ENCODE results near the gene RAP1GAP. TPM values are rescaled to one million over a fixed set of nuclear protein-coding genes. Genes with fewer than 3 reads are reported as not detected.
"Not testable (repeated sequence)": the region's sequence is repeated elsewhere in the genome, so short reads cannot be mapped to it uniquely, and the experiment has no call there.

RAP1GAP gene
- total RNA-seq, 2 experiments from 2014 or later: 0.66 to 1.3 TPM

DNA sequence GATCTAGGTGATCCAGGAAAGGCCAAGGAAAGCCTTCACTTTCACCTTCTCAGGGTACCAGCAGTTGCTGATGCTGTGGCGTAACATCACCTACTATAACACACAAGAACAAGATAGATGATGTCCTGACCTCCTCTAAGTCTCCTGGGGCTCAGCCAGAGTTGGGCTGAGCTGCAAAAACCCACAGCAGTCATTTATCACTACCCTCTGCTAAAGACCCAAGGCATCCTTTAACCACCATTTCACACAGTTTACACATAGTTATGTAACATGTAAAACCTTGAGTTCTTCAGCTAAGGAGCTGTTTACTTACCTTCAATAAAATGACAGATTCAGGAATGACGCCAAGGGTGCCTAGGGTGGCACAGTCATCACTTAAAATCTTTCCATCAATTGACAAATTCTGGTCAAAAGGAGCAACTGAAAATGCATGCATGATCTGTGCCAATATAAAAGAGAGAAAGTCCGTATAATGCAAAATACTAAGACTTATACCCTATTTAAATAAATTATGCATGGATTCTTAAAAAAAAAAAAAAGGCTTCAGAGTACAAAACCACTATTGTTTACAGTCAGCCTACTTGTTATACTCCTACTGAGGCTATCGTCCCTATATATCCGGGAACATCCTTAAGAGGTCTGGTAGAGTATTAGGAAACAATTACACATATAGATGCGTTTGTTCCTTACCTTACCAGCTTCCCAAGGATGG is 20.7 kb upstream of the RAP1GAP start:
- no peak for DNase-seq
- Mint-ChIP-seq H3K4me1 (no peaks in the 10 kb centered on the region), H3K36me3 (peaks cover 34% of the 10 kb centered on the region), H3K27me3 (no peaks in the 10 kb centered on the region), H3K27ac (no peak overlapping the region), H3K9me3 (no peaks in the 10 kb centered on the region), H3K4me3 (no peak overlapping the region)

GRCh38 chr1:21687081-21687529 is 17.9 kb upstream of the RAP1GAP start:
- Mint-ChIP-seq H3K27ac (no peak overlapping the region), H3K36me3 (peaks cover 39% of the 10 kb centered on the region), H3K27me3 (no peaks in the 10 kb centered on the region), H3K4me1 (no peaks in the 10 kb centered on the region), H3K9me3 (no peaks in the 10 kb centered on the region), H3K4me3 (no peak overlapping the region)
- DNase-seq: no peak

DNA sequence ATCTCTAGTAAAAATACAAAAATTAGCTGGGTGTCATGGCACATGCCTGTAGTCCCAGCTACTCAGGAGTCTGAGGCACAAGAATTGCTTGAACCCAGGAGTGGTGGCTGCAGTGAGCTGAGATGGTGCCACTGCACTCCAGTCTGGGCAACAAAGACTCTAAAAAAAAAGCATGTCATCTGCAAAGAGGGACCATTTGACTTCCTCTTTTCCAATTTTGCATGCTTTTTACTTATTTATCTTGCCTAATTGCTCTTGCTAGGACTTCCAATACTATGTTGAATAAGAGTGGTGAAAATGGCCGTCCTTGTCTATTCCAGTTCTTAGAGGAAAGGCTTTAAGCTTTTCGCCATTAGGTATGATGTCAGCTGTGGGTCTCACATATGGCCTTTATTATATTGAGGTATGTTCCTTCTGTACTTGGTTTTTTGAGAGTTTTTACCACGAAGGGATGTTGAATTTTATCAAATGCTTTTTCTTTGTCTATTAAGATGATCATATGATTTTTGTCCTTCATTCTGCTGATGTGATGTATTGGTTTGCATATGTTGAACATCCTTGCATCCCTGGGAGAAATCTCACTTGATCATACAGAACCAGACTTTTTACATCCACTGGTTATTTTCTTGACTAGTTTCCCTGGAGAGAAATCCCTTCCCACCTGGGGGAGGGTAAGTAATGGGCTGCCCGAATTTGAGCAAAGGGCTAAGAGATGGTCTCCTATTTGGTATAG is 17.0 kb upstream of the RAP1GAP start:
- H3K36me3 Mint-ChIP-seq: peaks cover 43% of the 10 kb centered on the region
- no peak for DNase-seq
- no peaks in the 10 kb centered on the region for H3K27me3 Mint-ChIP-seq
- no peak overlapping the region for H3K27ac Mint-ChIP-seq
- no peaks in the 10 kb centered on the region for H3K4me1 Mint-ChIP-seq
- H3K4me3 Mint-ChIP-seq: no peak overlapping the region
- H3K9me3 Mint-ChIP-seq: no peaks in the 10 kb centered on the region

DNA sequence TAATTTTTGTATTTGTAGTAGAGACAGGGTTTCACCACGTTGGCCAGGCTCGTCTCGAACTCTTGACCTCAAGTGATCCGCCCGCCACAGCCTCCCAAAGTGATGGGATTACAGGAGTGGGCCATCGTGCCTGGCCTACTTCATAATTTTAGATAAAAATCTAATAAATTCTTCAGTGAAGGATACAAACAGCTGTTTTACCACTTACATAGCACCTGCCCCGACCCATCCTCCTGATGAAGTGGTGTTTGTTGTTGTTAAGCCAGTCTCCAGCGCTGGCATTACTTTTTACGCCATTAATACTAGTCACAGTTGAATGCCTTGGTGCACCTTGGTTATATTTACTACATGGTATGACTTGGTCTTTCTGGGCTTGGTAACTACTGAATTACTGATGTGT is 12.3 kb upstream of the RAP1GAP start:
- no peaks in the 10 kb centered on the region for H3K27me3 Mint-ChIP-seq
- H3K4me3 Mint-ChIP-seq: no peak overlapping the region
- H3K27ac Mint-ChIP-seq: no peak overlapping the region
- H3K9me3 Mint-ChIP-seq: no peaks in the 10 kb centered on the region
- H3K36me3 Mint-ChIP-seq: peaks cover 23% of the 10 kb centered on the region
- H3K4me1 Mint-ChIP-seq: no peaks in the 10 kb centered on the region
- no peak for DNase-seq

- H3K9me3 Mint-ChIP-seq: no peaks in the 10 kb centered on the region
- no peaks in the 10 kb centered on the region for H3K4me1 Mint-ChIP-seq
- H3K36me3 Mint-ChIP-seq: peaks cover 19% of the 10 kb centered on the region
- H3K4me3 Mint-ChIP-seq: no peak overlapping the region
- DNase-seq: no peak
- H3K27me3 Mint-ChIP-seq: no peaks in the 10 kb centered on the region
- H3K27ac Mint-ChIP-seq: no peak overlapping the region
Observed at GRCh38 chr1:21680918-21681317, 11.8 kb upstream of the RAP1GAP start.

GRCh38 chr1:21680381-21680780 is 11.2 kb upstream of the RAP1GAP start:
- no peaks in the 10 kb centered on the region for H3K4me1 Mint-ChIP-seq
- peaks cover 15% of the 10 kb centered on the region for H3K36me3 Mint-ChIP-seq
- no peaks in the 10 kb centered on the region for H3K27me3 Mint-ChIP-seq
- H3K27ac Mint-ChIP-seq: no peak overlapping the region
- DNase-seq: no peak
- H3K9me3 Mint-ChIP-seq: no peaks in the 10 kb centered on the region
- no peak overlapping the region for H3K4me3 Mint-ChIP-seq

DNA sequence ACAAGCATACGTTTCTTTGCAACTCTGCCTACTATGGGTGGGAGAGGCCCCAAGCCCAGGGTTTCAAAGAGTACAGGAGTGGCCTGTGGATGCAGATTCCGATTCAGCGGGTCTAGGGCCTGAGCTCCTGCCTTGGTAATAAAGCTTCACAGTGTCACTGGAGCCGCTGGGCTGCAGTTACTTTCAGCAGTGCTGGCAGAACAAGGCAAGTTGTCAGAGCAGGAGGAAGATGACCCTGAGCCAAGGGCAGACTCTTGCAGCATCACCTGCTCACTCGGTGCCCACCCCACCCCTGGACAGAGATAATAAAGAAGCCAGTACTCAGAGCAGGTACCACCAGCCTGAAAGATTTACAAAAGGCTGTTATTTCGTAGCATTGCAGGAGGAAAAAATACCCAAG is 8.0 kb upstream of the RAP1GAP start:
- no peaks in the 10 kb centered on the region for H3K9me3 Mint-ChIP-seq
- DNase-seq: no peak
- no peak overlapping the region for H3K4me3 Mint-ChIP-seq
- no peak overlapping the region for H3K27ac Mint-ChIP-seq
- H3K27me3 Mint-ChIP-seq: no peaks in the 10 kb centered on the region
- H3K4me1 Mint-ChIP-seq: no peaks in the 10 kb centered on the region
- H3K36me3 Mint-ChIP-seq: peaks cover 4% of the 10 kb centered on the region

- Mint-ChIP-seq H3K36me3 (no peaks in the 10 kb centered on the region), H3K4me3 (no peak overlapping the region), H3K9me3 (no peaks in the 10 kb centered on the region), H3K27ac (no peak overlapping the region), H3K27me3 (peaks cover 3% of the 10 kb centered on the region), H3K4me1 (no peaks in the 10 kb centered on the region)
- no peak for DNase-seq
Observed at GRCh38 chr1:21674957-21675356, 5.8 kb upstream of the RAP1GAP start.

- not testable (repeated sequence) for H3K9me3 Mint-ChIP-seq, H3K27me3 Mint-ChIP-seq, DNase-seq, H3K4me3 Mint-ChIP-seq, H3K36me3 Mint-ChIP-seq, H3K4me1 Mint-ChIP-seq, H3K27ac Mint-ChIP-seq
Observed at GRCh38 chr1:21673853-21674252, 4.7 kb upstream of the RAP1GAP start.

GRCh38 chr1:21673277-21673780 is 4.2 kb upstream of the RAP1GAP start:
- Mint-ChIP-seq H3K9me3 (no peaks in the 10 kb centered on the region), H3K27ac (no peak overlapping the region), H3K36me3 (no peaks in the 10 kb centered on the region), H3K4me1 (no peaks in the 10 kb centered on the region), H3K4me3 (no peak overlapping the region), H3K27me3 (peaks cover 4% of the 10 kb centered on the region)
- no peak for DNase-seq

GRCh38 chr1:21672478-21673276 is 3.5 kb upstream of the RAP1GAP start:
- Mint-ChIP-seq H3K27me3 (peaks cover 11% of the 10 kb centered on the region), H3K4me1 (no peaks in the 10 kb centered on the region), H3K27ac (no peak overlapping the region), H3K4me3 (no peak overlapping the region), H3K9me3 (no peaks in the 10 kb centered on the region), H3K36me3 (no peaks in the 10 kb centered on the region)
- DNase-seq: no peak

DNA sequence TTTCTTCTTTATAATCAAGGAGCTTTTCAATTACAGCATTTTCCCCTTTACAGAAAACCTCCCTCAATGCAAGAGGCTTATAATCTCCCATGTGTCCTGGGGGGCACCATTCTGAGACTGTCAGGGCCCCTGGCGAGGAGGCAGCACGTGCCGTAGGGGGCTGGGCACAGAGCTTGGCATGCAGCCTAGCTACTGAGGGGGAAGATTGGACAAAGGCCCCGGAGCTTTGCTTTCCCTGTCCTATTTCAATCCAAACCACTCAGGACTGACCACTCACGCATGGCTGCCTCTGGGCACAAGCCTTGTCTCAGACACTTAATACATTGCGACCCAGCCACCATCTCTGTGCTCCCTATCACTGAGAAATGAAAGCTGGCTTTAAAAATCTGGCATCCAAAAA is 2.8 kb upstream of the RAP1GAP start:
- H3K4me3 Mint-ChIP-seq: no peak overlapping the region
- peaks cover 17% of the 10 kb centered on the region for H3K27me3 Mint-ChIP-seq
- DNase-seq: no peak

DNA sequence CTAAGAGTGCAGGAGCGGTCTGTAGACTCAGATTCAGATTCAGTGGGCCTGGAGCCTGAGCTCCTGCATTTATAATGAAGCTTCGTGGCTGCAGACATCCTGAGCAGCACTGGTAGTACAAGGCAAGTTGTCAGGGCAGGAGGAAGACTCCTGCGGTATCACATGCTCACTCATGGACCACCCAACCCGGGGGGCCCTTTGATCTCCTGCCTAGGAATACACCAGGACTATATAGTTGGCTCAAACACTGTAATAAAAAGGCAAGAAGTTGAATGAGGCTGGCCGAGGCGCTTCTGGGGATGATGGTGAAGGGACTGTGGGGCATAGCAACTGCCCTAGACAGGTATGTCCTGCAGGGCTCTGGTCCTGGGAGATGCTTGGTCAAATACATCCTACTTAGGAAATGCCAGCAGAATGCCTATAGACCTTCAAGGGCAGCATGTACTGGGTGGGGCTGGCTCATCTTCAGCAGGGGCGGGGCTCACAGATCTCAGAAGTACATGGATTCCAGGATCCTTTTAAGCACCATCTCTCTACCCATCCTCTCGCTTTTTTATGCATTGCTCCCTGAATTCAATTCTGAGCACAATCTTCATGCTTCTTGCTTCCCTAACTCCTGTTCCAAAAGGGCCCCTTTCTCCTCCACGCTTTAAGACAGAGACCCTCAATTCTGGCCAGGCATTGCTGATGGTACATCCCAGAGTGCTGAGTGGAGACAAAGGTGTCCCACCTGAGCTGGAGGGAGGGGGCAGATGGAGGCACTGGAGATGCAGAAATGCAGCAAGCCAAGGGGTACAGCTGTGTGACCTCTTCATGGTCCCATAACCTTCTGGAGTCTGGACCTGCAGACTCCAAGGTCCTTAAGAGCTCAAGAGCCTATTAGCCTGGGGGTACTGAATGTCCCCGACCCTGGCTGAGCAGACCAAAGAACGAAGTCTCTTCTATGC is 2.1 kb upstream of the RAP1GAP start:
- Mint-ChIP-seq H3K27ac (no peak overlapping the region), H3K4me3 (no peak overlapping the region), H3K9me3 (no peaks in the 10 kb centered on the region), H3K4me1 (no peaks in the 10 kb centered on the region), H3K36me3 (no peaks in the 10 kb centered on the region), H3K27me3 (peaks cover 24% of the 10 kb centered on the region)
- no peak for DNase-seq

More for the DNA sequence above, 2.8 kb upstream of the RAP1GAP start:
- Mint-ChIP-seq H3K27ac (no peak overlapping the region), H3K4me1 (no peaks in the 10 kb centered on the region), H3K36me3 (no peaks in the 10 kb centered on the region), H3K9me3 (no peaks in the 10 kb centered on the region)
